GM12864 (cell line): ENCODE results near the gene AFAP1L1.

Experiments
- DNase-seq: peaks from one replicate; pipeline ENCODE4 v3.0.0-alpha.2; 2011; ENCODE audit warnings: low read depth
- H3K4me3 ChIP-seq: 2 replicates; pipeline ENCODE4 v1.5.1; 2011; ENCODE audit warnings: mild to moderate bottlenecking, low read depth, low read length, control low read depth
- TF ChIP-seq, protein P1 (sequence below): IDR thresholded peaks from 2 replicates; pipeline ENCODE4 v1.5.1; 2011; ENCODE audit warnings: low read depth, mild to moderate bottlenecking, moderate library complexity, low read length, control low read depth, inconsistent platforms; ENCODE audit errors: missing control alignments

Gene AFAP1L1

DNA sequence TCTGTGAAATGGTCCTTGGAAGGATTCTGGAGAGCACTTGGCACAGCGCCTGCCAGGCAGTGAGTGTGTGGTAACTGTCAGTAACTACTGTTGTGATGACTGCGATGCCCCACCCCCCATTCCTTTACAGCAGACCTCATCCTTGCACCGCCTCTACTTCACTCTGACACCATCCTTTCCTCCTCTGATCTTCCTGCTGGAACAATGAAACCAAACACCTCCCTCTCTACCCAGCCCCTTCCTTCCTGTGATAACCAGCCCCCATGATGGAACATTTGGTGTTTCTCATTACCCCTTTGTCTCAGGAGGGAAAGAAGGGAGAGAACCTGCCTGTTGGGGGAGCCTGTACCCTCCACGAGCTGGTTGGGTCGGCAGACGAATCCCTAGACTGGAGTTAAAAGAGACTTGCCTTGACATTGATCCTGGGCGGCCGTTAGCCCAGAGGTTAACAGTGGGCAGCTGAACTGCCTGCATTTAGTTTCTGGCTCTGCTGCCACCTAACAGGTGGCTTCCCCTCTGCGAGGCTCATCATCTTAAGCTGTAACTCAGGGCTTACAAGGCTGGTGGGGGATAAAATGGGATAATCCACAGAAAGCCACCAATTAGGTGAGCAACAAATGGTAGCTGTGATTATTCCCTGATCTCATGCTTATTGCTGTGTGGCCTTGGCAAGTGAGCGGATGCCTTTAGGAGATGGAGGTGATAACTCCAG, 39.4 kb downstream of the AFAP1L1 start:
- no peak overlapping the region for H3K4me3 ChIP-seq
- no peak for DNase-seq
- TF ChIP-seq, protein P1, sequence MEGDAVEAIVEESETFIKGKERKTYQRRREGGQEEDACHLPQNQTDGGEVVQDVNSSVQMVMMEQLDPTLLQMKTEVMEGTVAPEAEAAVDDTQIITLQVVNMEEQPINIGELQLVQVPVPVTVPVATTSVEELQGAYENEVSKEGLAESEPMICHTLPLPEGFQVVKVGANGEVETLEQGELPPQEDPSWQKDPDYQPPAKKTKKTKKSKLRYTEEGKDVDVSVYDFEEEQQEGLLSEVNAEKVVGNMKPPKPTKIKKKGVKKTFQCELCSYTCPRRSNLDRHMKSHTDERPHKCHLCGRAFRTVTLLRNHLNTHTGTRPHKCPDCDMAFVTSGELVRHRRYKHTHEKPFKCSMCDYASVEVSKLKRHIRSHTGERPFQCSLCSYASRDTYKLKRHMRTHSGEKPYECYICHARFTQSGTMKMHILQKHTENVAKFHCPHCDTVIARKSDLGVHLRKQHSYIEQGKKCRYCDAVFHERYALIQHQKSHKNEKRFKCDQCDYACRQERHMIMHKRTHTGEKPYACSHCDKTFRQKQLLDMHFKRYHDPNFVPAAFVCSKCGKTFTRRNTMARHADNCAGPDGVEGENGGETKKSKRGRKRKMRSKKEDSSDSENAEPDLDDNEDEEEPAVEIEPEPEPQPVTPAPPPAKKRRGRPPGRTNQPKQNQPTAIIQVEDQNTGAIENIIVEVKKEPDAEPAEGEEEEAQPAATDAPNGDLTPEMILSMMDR = no peak

DNA sequence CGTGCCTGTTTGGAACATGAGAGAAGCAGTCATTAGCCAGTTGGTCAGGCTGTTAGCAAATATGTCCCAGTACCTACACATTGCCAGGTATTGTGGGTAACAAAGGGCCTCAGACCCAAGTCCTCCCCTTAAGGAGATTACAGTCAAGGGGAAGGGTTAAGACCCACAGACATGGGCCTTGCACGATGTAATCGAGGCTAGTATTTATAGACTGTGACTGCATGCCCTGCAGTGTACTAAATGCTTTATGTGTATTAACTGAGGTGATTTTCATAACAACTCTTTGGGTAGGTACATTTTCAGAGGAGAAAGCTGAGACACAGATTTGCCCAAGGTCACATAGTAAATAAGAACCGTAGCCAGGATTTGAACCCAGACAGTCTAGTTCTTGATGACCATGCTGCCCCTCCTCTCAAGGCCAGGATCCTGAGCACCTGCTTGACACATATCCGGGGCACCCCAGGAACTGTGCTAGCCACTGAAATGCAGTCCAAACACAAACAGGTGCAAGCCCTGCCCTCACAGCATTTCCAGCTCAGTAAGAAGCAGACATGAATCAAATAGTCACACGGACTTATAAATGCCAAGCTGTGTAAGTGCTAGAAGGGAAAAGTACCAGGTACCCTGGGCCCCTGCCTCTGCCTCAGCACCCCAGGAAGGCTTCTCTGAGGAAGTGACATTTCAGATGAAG, 41.6 kb downstream of the AFAP1L1 start:
- TF ChIP-seq, protein P1 = no peak
- no peak for DNase-seq
- H3K4me3 ChIP-seq = no peak overlapping the region

DNA sequence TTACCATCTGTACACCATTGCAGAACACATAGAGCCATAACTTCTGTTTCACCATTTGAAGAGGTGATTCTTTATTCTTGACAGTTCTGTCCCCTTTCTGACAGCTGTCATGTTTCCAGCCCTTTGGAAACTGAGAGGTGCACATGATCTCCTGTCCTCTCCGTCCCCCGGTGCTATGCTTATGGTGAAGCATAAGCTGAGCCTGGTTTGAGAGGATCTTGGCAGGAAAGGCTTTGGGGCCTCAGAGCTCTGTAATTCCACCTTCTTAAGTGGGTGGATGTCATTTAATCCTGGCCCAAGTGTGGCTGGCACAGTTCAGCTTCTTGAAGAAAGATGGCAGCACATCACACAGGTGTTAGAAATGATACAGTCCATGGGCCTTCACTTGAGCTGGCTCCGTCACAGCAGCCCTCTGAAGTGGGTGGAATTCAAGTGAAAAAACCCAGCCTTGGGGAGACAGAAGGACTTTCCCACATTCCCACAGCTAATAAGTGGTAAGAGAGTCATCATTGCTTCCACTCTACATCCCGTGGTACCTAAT, 43.0 kb downstream of the AFAP1L1 start:
- TF ChIP-seq, protein P1 = no peak
- no peak overlapping the region for H3K4me3 ChIP-seq
- no peak for DNase-seq

DNA sequence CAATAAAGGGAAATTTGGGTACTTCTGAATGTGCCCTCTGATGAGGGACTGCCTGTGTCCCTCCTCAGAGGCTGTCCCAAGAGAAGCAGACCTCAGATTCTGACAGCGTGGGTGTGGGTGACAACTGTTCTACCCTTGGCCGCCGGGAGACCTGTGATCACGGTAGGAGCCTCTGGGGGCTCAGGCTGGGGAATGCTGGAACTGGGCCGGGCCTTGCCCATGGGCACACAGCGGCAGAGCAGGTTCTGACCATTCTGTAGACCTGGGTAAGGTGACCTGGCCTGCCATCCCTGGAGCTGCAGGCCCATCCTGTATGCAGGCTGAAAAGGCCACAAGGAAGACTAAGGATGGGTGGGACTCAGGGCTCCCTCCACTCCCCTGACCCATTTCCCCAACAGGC, 44.1 kb downstream of the AFAP1L1 start:
- TF ChIP-seq, protein P1 = no peak
- H3K4me3 ChIP-seq = no peak overlapping the region
- no peak for DNase-seq

DNA sequence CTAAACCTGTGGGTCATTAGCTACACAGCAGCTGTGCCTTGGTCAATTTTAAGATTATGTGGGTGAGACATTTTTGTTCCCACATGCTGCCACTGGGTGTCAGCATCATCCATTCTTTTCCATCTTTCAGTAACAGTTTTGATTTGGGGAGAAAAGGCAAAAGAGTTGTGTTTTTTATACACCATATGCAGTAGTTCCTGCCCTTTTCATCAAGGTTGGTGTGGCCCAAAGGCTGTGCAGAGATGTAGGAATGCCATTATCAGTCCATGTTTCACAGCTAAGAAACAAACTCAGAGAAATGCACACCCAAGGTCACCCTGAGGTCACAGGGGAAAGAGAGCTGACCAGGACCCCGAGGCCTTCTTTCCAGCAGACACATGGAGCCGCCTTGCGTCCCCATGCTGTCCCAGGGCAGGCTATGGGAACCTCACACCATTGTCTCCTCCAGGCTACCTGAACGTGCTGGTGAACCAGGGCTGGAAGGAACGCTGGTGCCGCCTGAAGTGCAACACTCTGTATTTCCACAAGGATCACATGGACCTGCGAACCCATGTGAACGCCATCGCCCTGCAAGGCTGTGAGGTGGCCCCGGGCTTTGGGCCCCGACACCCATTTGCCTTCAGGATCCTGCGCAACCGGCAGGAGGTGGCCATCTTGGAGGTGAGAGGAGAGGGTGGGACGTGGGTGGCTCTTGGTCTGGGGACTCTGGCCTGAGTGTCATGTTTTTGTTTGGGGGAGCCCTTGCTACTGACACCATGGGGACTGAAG, 45.8 kb downstream of the AFAP1L1 start:
- TF ChIP-seq, protein P1 = peak; percentile 64
- H3K4me3 ChIP-seq = no peak overlapping the region
- no peak for DNase-seq

DNA sequence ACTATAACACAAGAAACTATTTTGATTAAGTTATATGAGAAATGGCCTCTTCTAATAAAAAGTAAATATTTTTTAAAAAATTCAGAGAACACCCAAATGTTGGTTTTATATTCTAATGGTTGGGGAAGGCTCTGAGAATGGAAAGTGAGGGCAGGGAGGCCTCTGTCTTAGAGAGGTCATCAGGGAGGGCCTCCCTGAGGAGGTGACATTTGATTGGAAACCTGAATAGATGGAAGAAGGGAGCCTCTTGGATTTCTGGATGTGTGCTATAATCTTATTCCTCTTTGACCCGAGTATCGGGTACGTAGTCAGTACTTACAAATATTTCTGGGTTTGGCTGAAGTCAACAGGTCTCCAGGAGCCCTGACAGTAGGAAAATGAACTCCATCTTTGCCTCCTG, 47.5 kb downstream of the AFAP1L1 start:
- TF ChIP-seq, protein P1 = no peak
- no peak for DNase-seq
- H3K4me3 ChIP-seq = no peak overlapping the region
